Measurements from ENCODE around the gene NTPCR. TPM values are rescaled to one million over a fixed set of nuclear protein-coding genes. Genes with fewer than 3 reads are reported as not detected.
"Not testable (repeated sequence)": the region's sequence is repeated elsewhere in the genome, so short reads cannot be mapped to it uniquely, and the experiment has no call there.

NTPCR gene
- total RNA-seq, 1 experiment from 2014 or later, result 40.2 TPM

- no peaks in the 10 kb centered on the region for H3K36me3 ChIP-seq
- H3K9me3 ChIP-seq (replicated peaks), result no peaks in the 10 kb centered on the region
- H3K27me3 ChIP-seq (replicated peaks), result no peaks in the 10 kb centered on the region
- DNase-seq (ENCODE audit: low read depth in 1 of 2, low spot score in 2 of 2), result no peak
- H3K4me1 ChIP-seq (replicated peaks), result no peaks in the 10 kb centered on the region; the same call in 1 of the 2 replicates
- no peak overlapping the region for H3K27ac ChIP-seq
- no peak overlapping the region for H3K4me3 ChIP-seq
Measured at GRCh38 chr1:232915212-232915611, 35.2 kb upstream of the NTPCR start.

- no peak for DNase-seq (ENCODE audit: low read depth in 1 of 2, low spot score in 2 of 2)
- Histone ChIP-seq H3K27me3 (replicated peaks) (no peaks in the 10 kb centered on the region), H3K27ac (no peak overlapping the region), H3K4me3 (no peak overlapping the region), H3K36me3 (no peaks in the 10 kb centered on the region), H3K4me1 (replicated peaks) (no peaks in the 10 kb centered on the region; the same call in 1 of the 2 replicates), H3K9me3 (replicated peaks) (no peaks in the 10 kb centered on the region)
Measured at GRCh38 chr1:232917053-232917452, 33.4 kb upstream of the NTPCR start.

GRCh38 chr1:232921381-232921780 lies 29.0 kb upstream of the NTPCR start:
- Histone ChIP-seq H3K9me3 (replicated peaks) (no peaks in the 10 kb centered on the region), H3K4me1 (replicated peaks) (peaks cover 7% of the 10 kb centered on the region)
- no peak for DNase-seq (ENCODE audit: low read depth in 1 of 2, low spot score in 2 of 2)

GRCh38 chr1:232922485-232922884 lies 27.9 kb upstream of the NTPCR start:
- H3K4me3 ChIP-seq, result no peak overlapping the region
- no peaks in the 10 kb centered on the region for H3K9me3 ChIP-seq (replicated peaks)
- H3K4me1 ChIP-seq (replicated peaks), result peaks cover 7% of the 10 kb centered on the region
- H3K27ac ChIP-seq, result no peak overlapping the region
- H3K27me3 ChIP-seq (replicated peaks), result no peaks in the 10 kb centered on the region
- no peak for DNase-seq (ENCODE audit: low read depth in 1 of 2, low spot score in 2 of 2)
- no peaks in the 10 kb centered on the region for H3K36me3 ChIP-seq

More at GRCh38 chr1:232921381-232921780, 29.0 kb upstream of the NTPCR start:
- no peaks in the 10 kb centered on the region for H3K27me3 ChIP-seq (replicated peaks)
- H3K27ac ChIP-seq, result no peak overlapping the region
- H3K36me3 ChIP-seq, result no peaks in the 10 kb centered on the region
- no peak overlapping the region for H3K4me3 ChIP-seq

- Histone ChIP-seq H3K27me3 (replicated peaks) (no peaks in the 10 kb centered on the region), H3K36me3 (no peaks in the 10 kb centered on the region), H3K27ac (no peak overlapping the region), H3K4me1 (replicated peaks) (peaks cover 7% of the 10 kb centered on the region), H3K9me3 (replicated peaks) (no peaks in the 10 kb centered on the region), H3K4me3 (no peak overlapping the region)
- no peak for DNase-seq (ENCODE audit: low read depth in 1 of 2, low spot score in 2 of 2)
Measured at GRCh38 chr1:232923739-232924386, 26.5 kb upstream of the NTPCR start.

GRCh38 chr1:232924874-232925273 lies 25.5 kb upstream of the NTPCR start:
- H3K27me3 ChIP-seq (replicated peaks), result no peaks in the 10 kb centered on the region
- peaks cover 7% of the 10 kb centered on the region for H3K4me1 ChIP-seq (replicated peaks)
- no peaks in the 10 kb centered on the region for H3K9me3 ChIP-seq (replicated peaks)
- DNase-seq (ENCODE audit: low read depth in 1 of 2, low spot score in 2 of 2), result no peak
- no peak overlapping the region for H3K4me3 ChIP-seq
- H3K36me3 ChIP-seq, result no peaks in the 10 kb centered on the region
- no peak overlapping the region for H3K27ac ChIP-seq

GRCh38 chr1:232925421-232926220 lies 24.8 kb upstream of the NTPCR start:
- no peaks in the 10 kb centered on the region for H3K36me3 ChIP-seq
- DNase-seq (ENCODE audit: low read depth in 1 of 2, low spot score in 2 of 2), result no peak
- no peak overlapping the region for H3K4me3 ChIP-seq
- H3K27me3 ChIP-seq (replicated peaks), result no peaks in the 10 kb centered on the region
- H3K4me1 ChIP-seq (replicated peaks), result peaks cover 7% of the 10 kb centered on the region
- H3K9me3 ChIP-seq (replicated peaks), result no peaks in the 10 kb centered on the region
- H3K27ac ChIP-seq, result no peak overlapping the region

- H3K27ac ChIP-seq; H3K36me3 ChIP-seq; DNase-seq (ENCODE audit: low read depth in 1 of 2, low spot score in 2 of 2); H3K9me3 ChIP-seq (replicated peaks); H3K4me1 ChIP-seq (replicated peaks); H3K4me3 ChIP-seq; H3K27me3 ChIP-seq (replicated peaks): not testable (repeated sequence)
Measured at GRCh38 chr1:232927166-232927565, 23.2 kb upstream of the NTPCR start.

GRCh38 chr1:232927830-232928505 lies 22.4 kb upstream of the NTPCR start:
- Histone ChIP-seq H3K4me1 (replicated peaks) (peaks cover 7% of the 10 kb centered on the region), H3K36me3 (no peaks in the 10 kb centered on the region), H3K4me3 (no peak overlapping the region), H3K27me3 (replicated peaks) (no peaks in the 10 kb centered on the region), H3K27ac (no peak overlapping the region), H3K9me3 (replicated peaks) (no peaks in the 10 kb centered on the region)
- DNase-seq (ENCODE audit: low read depth in 1 of 2, low spot score in 2 of 2), result no peak

GRCh38 chr1:232932486-232933425 lies 17.7 kb upstream of the NTPCR start:
- Histone ChIP-seq H3K4me1 (replicated peaks) (no peaks in the 10 kb centered on the region), H3K36me3 (no peaks in the 10 kb centered on the region), H3K4me3 (no peak overlapping the region), H3K27ac (no peak overlapping the region), H3K9me3 (replicated peaks) (peaks cover 2% of the 10 kb centered on the region; the same call in 1 of the 2 replicates), H3K27me3 (replicated peaks) (no peaks in the 10 kb centered on the region)
- no peak for DNase-seq (ENCODE audit: low read depth in 1 of 2, low spot score in 2 of 2)

- H3K27ac ChIP-seq, result no peak overlapping the region
- DNase-seq (ENCODE audit: low read depth in 1 of 2, low spot score in 2 of 2), result no peak
Measured at GRCh38 chr1:232936941-232937340, 13.5 kb upstream of the NTPCR start.

GRCh38 chr1:232937741-232938375 lies 12.6 kb upstream of the NTPCR start:
- Histone ChIP-seq H3K4me3 (no peak overlapping the region), H3K4me1 (replicated peaks) (no peaks in the 10 kb centered on the region), H3K27me3 (replicated peaks) (no peaks in the 10 kb centered on the region), H3K27ac (no peak overlapping the region), H3K9me3 (replicated peaks) (peaks cover 2% of the 10 kb centered on the region), H3K36me3 (no peaks in the 10 kb centered on the region)
- DNase-seq (ENCODE audit: low read depth in 1 of 2, low spot score in 2 of 2), result no peak

More at GRCh38 chr1:232936941-232937340, 13.5 kb upstream of the NTPCR start:
- Histone ChIP-seq H3K27me3 (replicated peaks) (no peaks in the 10 kb centered on the region), H3K4me1 (replicated peaks) (no peaks in the 10 kb centered on the region), H3K9me3 (replicated peaks) (peaks cover 2% of the 10 kb centered on the region), H3K4me3 (no peak overlapping the region), H3K36me3 (no peaks in the 10 kb centered on the region)

GRCh38 chr1:232938926-232939325 lies 11.5 kb upstream of the NTPCR start:
- H3K4me1 ChIP-seq (replicated peaks), result peaks cover 8% of the 10 kb centered on the region
- no peak for DNase-seq (ENCODE audit: low read depth in 1 of 2, low spot score in 2 of 2)

More at GRCh38 chr1:232938926-232939325, 11.5 kb upstream of the NTPCR start:
- Histone ChIP-seq H3K27me3 (replicated peaks) (no peaks in the 10 kb centered on the region), H3K27ac (no peak overlapping the region), H3K36me3 (no peaks in the 10 kb centered on the region), H3K9me3 (replicated peaks) (peaks cover 2% of the 10 kb centered on the region), H3K4me3 (no peak overlapping the region)

All from SJSA1 (cell line).